Midbrain (tissue), 1 donor: ENCODE measurements around the gene ERVW-1.
"Not testable (repeated sequence)": the region's sequence is repeated elsewhere in the genome, so short reads cannot be mapped to it uniquely, and the experiment has no call there.

Experiments
- DNase-seq: peaks from one replicate; lab custom pipeline; 2025; lab: John Stamatoyannopoulos, UW

The ERVW-1 gene

DNA sequence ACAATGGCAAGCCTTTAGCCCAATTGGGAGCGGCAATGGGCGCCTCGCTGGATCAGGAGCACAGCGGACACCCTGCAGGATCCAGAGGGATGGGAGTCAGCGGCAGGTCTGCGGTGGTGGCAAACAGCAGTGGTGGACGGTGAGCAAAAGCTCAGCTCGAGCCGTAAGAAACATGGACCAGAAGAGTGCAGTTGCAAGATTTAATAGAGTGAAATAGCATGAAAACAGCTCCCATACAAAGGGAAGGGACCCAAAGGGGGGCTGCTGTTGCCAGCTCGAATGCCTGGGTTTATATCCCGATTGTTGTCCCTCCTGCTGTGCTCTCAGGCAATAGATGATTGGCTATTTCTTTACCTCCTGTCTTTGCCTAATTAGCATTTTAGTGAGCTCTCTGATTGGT, at the start of gene ERVW-1:
Gene ERVW-1, minus strand, starts transcription at position 266 of the 400 bp plus-strand sequence. CDS start 7,565 bp downstream, outside the sequence.
- DNase-seq: not testable (repeated sequence)

GRCh38 chr7:92523110-92523509, 45.4 kb upstream of the ERVW-1 start:
- DNase-seq: no peak

DNA sequence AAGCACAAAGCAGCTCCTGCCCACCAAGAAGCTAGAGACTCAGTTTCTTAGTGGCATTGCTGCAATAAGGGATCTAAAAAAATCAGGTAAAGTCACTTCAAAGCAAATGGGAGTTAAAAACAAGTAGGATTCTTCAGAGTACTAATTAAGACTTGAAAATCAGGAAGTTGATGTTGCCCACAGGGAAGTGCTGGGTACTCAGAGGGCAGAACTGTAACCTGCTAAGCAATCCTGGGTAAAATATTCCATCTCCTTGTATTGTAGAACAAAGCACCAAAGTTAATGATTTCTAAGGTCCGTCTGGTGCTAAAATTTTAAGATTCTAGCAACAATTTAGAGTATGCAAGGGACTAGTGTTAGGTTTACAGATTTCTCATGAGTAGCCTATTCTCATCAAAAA, 42.3 kb upstream of the ERVW-1 start:
- DNase-seq: no peak

GRCh38 chr7:92517631-92518030, 39.9 kb upstream of the ERVW-1 start:
- no peak for DNase-seq

- no peak for DNase-seq
Measured at GRCh38 chr7:92513167-92513902, 35.6 kb upstream of the ERVW-1 start.

GRCh38 chr7:92508946-92509345, 31.2 kb upstream of the ERVW-1 start:
- DNase-seq: no peak

GRCh38 chr7:92506363-92506762, 28.6 kb upstream of the ERVW-1 start:
- DNase-seq: no peak

- DNase-seq: no peak
Measured at GRCh38 chr7:92504563-92504962, 26.8 kb upstream of the ERVW-1 start.

GRCh38 chr7:92503767-92504166, 26.0 kb upstream of the ERVW-1 start:
- DNase-seq: no peak

DNA sequence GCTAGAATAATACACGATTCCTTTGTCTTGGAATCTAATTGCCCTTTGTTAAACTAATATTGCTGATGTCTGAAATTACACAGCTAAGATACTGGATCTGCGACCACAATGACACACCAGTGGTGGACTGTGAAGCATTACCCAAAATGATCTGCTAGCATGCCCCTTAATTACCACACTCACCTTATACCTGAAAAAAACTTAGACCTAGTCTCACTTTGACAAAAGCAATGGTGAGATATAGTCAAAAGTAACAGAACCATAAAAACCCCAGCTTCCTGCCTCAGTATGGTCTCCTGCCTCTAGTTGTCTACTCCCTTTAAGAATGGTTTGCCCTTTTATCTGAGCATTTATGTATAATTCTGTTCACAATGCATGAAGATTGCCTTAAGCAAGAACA, 20.8 kb upstream of the ERVW-1 start:
- no peak for DNase-seq

DNA sequence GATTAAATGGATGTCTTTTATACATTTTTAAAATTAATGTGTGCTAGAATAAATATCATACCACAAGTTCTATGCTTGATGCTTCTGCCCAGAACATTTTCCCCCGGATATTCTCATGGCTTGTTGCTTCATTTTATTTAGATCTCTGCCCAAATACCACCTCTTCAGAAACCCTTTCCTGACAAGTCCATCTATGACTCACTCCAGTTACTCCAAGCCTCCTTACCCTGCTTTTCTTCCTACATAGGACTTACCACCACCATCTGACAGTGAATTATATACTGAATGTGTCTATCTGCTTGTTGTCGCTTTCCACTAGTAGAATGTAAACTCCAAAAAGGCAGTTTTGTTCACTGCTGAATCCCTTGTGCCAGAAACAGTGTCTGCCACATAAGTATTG, 19.1 kb upstream of the ERVW-1 start:
- no peak for DNase-seq

- DNase-seq: no peak
Measured at GRCh38 chr7:92489634-92490033, 11.9 kb upstream of the ERVW-1 start.

- no peak for DNase-seq
Measured at GRCh38 chr7:92487804-92488203, 10.1 kb upstream of the ERVW-1 start.

- no peak for DNase-seq
Measured at GRCh38 chr7:92485974-92486373, 8.2 kb upstream of the ERVW-1 start.

GRCh38 chr7:92485267-92485892, 7.6 kb upstream of the ERVW-1 start:
- DNase-seq: no peak

- not testable (repeated sequence) for DNase-seq
Measured at GRCh38 chr7:92484226-92484625, 6.5 kb upstream of the ERVW-1 start.

GRCh38 chr7:92483624-92484023, 5.9 kb upstream of the ERVW-1 start:
- not testable (repeated sequence) for DNase-seq

DNA sequence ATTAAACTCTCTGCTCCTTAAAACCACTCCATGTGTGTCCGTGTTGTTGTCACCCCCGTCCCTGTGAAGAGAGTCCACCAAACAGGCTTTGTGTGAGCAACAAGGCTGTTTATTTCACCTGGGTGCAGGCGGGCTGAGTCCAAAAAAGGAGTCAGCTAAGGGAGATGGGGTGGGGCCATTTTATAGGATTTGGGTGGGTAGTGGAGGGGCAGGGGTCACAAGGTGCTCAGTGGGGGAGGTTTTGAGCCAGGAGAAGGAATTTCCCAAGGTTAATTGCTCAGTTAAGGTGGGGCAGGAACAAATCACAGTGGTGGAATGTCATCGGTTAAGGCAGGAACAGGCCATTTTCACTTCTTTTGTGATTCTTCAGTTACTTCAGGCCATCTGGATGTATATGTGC, 1.4 kb upstream of the ERVW-1 start:
- not testable (repeated sequence) for DNase-seq

DNA sequence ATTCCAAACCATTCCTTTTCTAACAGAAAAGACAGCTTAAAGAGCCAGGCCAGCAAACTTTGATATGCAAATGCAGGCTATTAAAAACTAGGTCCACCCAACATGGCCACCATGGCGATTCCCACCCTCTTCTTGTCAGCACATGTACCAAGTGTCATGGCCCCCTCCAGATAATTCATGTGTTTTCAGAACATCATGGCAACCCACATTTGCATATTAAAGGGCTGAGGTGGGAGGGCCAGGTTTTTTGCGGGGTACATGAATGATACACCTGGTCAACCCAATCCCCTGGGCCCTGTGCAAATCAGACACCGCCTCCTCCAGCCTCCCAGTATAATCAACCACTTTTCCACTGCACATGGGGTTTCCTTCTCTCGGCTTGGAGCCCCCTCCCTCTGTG, 965 bp upstream of the ERVW-1 start:
- no peak for DNase-seq

DNA sequence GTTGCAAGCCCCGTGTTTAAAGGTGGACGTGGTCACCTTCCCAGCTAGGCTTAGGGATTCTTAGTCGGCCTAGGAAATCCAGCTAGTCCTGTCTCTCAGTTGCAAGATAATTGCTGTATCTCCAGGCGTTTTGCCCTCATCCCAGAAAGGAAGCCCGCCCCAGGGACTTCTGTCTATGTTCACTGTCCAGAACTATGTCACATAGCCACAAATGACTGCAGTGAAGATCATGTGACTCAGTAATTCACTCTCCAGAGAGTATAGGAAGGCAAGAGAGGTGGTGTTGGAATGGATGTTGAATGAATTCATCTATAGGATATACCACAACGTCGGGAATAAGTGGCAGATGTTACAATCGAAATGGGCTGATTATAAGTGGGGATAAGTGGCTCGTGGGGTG, 349 bp upstream of the ERVW-1 start:
- no peak for DNase-seq

DNA sequence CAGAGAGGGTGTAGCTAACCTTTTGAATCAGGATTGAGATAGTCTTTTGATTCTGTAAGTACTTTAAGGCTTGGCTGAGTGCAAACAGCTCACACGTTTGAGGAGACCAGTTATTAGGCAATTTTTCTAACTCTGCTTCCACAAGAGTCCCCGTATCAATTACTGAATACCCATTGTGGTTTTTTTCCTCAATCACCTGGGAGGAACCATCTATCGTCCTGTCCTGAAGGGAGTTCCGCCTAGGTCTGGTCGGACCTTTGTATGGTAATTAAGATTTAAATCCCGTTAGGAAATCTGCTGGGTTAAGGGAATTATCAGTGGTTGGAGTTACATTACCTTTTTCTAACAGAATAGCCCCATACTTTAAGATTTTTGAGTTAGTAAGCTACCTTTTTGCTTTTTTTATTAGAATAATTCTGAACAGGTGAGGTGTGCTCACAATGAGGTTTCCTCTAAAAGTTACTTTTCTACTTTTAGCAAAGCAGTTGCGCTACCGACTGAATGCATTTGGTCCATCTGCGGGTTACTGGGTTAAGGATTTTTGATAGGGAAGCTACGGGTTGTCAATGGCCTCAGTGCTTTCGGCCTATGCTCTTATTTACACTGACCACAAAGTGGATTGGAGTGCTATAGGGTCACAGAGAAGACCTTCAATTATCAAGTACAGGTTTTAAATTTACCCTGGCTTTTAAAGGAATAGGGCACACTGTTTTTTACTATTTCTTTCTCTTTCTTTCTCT, 1.7 kb downstream of the ERVW-1 start:
- not testable (repeated sequence) for DNase-seq

DNA sequence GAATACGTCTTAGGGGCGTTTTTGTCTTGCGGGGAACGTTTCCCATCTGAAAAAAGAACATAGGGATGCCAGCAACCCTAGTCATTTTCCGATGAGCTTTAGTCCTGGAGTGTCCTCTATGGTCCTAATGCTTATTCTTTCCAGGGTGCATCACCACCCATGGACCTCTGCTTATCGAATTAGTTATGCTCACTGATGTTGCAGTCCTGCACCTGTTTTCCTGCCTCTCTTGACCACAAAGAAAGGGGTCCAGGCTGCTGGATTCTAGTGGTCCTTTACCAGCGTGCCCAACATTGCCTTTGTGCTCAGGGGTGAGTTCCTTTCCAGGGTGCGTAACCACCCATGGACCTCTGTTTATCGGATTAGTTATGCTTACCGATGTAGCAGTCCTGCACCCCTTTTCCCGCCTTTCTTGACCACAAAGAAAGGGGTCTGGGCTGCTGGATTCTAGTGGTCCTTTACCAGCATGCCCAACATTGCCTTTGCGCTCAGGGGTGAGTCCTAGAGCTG, 2.4 kb downstream of the ERVW-1 start:
- not testable (repeated sequence) for DNase-seq

DNA sequence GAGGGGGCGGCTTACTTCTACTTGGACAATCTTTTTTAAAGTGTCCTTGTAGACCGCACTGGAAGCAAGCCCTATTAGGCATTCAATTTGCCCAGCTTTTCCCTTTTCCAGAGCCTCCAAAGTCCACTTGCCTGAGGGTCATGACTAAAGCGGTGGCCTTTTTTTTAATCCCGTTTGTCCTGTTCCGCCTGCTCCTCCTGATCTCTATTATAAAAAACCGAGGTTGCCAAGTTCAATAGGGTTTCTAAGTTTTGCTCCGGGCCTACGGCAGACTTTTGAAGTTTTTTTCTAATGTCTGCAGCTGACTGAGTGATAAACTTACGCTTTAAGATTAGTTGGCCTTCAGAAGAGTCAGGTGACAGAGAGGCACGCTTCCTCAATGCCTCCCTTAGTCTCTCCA, 3.8 kb downstream of the ERVW-1 start:
- DNase-seq: not testable (repeated sequence)
